PC-3 (cell line): ENCODE measurements around the gene SIGLEC6.

ENCODE experiments used
- EZH2phosphoT487 ChIP-seq: fragments of 300-600 bp; sonication (generic); IDR thresholded peaks from 2 replicates; pipeline ENCODE4 v1.6.1; 2018; ENCODE audit warnings: mild to moderate bottlenecking, antibody characterized with exemption, low read length, borderline replicate concordance
- TF ChIP-seq, protein P1 (sequence below): fragments of 300-600 bp; sonication (generic); conservative IDR thresholded peaks from 2 replicates; pipeline ENCODE4 v1.5.1; 2017; ENCODE audit warnings: antibody characterized with exemption, low read depth, mild to moderate bottlenecking, low read length

DNA sequence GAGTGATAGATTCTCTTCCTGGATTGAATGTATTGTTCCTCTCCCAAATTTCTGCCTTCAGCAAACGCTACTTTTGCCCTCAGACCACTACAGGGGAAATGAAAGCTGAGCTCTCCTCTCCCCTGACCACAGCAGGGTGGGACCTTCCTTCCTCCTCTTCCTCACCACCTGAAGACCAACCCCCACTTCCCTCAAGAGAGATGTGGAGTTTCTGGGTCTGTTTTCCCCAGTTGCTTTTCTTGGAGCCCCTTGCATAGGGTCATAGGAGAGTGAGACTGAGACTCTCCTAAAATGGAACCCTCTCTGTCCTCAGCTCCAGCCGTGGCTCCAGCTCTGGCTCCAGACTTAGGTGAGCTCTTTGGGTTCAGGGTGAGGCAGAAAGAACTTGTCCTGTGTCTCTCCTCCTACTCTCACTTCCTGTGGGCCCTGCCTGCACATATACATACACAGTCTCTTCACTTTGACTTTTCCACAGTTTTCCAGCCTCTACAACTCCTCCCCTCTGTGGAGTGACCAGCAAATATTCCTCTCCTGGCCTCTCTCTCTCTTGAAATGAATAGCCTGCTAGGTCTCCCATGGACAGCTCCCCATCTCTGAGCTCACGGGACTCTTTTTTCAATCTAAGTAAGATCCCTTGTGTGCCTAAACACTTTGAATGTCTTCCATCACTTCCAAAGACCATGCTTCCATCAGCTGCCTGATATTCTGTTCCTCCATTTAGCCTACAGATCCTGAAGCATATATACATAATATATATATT, 20.4 kb upstream of the SIGLEC6 start:
- no peak for TF ChIP-seq EZH2phosphoT487
- TF ChIP-seq, protein P1, sequence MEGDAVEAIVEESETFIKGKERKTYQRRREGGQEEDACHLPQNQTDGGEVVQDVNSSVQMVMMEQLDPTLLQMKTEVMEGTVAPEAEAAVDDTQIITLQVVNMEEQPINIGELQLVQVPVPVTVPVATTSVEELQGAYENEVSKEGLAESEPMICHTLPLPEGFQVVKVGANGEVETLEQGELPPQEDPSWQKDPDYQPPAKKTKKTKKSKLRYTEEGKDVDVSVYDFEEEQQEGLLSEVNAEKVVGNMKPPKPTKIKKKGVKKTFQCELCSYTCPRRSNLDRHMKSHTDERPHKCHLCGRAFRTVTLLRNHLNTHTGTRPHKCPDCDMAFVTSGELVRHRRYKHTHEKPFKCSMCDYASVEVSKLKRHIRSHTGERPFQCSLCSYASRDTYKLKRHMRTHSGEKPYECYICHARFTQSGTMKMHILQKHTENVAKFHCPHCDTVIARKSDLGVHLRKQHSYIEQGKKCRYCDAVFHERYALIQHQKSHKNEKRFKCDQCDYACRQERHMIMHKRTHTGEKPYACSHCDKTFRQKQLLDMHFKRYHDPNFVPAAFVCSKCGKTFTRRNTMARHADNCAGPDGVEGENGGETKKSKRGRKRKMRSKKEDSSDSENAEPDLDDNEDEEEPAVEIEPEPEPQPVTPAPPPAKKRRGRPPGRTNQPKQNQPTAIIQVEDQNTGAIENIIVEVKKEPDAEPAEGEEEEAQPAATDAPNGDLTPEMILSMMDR, result no peak
